GM18870 (cell line): ENCODE data around the gene LRRC26.

Experiments used
- ATAC-seq: cut with Tn5 transposase; IDR thresholded peaks from one replicate; pipeline ENCODE4 v1.9.1; 2021; ENCODE audit warnings: moderate library complexity; ENCODE audit not compliant: unreplicated experiment

LRRC26 gene

GRCh38 chr9:137169896-137170358 is at the start of gene LRRC26:
LRRC26 (minus strand) TSS chr9:137170051; CDS start chr9:137169943, 108 bp downstream.
- ATAC-seq, result no peak

- ATAC-seq, result no peak
These were observed 49.0 kb upstream of the LRRC26 start for GRCh38 chr9:137218754-137219271.

- ATAC-seq, result no peak
These were observed 48.4 kb upstream of the LRRC26 start for GRCh38 chr9:137218212-137218753.

DNA sequence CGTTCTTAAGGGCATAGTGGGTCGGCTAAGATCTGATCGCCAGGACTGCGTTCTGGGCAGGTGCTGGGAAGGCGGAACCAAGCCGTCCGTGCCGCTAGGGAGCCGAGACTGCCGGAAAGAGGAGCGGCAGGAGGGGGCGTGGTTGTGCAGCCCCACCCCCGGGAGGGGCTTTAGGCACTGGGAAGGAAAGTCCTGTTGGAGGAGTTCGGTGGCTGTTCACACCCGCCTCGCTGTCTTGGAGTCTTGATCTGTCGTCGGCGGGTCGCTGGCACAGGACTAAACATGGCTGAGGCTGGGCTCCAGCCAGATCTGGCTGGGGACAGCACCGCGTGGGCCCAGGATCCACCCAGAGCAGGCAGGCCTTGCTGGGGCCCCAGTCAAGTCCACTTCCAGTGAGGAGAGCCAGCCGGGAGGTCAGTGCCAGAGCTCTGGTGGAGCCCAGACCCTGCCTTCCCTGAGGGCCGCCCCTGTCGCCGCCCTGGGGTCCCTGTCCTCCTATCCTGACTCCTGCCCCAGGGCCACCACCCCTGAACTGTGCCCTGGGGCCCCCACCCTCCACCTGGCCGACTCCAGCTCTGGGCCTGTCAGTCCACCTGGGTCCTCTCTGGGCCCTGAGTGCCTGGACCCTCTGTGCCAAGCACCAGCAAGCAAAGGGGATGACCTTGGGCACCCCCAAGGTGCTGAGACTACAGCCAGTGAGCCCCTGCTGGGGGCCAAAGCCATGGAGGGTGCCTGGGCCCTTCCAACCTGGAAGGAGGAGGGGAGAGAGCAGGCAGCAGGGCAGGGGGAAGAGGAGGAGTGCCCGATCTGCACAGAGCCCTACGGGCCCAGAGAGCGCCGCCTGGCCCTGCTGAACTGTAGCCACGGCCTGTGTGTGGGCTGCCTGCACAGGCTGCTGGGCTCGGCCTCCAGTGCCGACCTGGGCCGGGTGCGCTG is 47.7 kb upstream of the LRRC26 start:
- no peak for ATAC-seq

DNA sequence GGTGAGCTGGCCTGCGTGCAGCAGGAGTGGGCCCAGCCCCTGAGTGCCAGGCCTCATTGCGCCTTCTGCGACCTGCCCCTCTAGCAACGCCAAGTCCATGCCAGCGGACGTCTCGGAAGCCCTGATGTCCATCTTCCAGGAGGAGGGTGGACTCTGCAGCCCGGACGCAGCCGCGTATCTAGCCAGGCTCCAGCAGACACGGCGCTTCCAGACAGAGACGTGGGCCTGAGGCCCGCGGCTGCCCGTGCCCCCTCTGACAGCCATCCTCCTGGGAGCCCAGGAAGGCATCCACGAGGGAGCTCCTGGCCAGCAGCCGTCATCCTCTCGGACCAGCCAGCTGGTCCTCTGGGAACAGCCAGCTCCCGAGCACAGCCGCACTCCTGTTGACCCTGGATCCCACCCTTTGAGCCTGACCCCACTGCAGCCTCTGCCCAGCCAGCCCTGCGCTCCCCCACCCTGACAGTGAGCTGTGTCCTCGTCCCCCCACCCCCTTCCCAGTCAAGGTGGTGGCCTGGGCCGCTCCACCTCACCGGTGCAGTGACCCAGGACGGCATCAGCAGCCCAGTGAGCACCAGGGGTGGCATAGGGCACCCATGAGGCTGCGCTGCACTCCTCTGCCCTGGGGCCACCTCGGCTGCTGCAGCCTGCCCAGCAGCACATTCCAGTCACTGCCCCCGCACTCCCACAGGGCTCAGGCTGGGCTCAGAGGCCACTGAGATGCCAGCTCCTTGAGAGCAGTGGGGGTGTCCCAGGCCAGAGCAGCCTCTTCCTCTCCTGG is 46.5 kb upstream of the LRRC26 start:
- no peak for ATAC-seq

DNA sequence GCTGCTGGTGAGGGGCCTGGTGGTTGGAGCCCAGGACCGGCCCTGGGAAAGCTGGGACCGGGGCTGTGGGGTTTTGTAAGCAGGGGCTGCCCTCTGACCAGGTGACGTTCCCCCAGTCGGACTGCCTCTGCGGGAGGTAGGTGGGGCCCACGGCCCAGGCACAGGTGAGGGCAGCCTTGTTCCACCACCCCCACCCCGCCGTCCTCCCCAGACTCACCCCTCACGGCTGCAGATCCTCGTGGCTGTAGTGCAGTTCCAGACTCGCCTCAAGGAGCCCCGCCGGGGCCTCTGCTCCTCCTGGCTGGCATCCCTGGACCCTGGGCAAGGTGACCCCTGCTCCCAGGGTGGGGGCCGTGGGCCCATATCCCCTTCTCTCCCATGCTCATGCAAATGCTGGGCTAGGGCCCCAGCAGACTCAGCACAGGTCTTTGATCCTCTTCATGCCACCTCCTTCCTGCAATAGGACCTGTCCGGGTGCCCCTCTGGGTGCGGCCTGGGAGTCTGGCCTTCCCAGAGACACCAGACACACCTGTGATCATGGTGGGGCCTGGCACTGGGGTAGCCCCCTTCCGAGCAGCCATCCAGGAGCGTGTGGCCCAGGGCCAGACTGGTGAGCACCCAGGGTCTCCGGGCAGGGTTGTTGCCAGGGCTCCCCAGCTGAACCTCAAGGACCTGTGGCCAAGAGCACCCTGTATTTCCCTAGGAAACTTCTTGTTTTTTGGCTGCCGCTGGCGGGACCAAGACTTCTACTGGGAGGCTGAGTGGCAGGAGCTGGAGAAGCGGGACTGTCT is 45.5 kb upstream of the LRRC26 start:
- no peak for ATAC-seq

DNA sequence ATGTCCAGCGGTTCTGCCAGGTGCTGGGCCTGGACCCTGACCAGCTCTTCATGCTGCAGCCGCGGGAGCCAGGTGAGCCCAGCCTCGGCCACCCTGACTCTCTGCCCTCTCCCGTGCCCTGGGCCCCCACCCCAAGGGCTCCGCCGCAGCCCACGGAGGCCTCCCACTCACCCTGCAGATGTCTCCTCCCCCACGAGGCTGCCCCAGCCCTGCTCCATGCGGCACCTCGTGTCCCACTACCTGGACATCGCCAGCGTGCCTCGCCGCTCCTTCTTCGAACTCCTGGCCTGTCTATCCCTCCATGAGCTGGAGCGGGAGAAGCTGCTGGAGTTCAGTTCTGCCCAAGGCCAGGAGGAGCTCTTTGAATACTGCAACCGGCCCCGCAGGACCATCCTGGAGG is 44.8 kb upstream of the LRRC26 start:
- no peak for ATAC-seq

DNA sequence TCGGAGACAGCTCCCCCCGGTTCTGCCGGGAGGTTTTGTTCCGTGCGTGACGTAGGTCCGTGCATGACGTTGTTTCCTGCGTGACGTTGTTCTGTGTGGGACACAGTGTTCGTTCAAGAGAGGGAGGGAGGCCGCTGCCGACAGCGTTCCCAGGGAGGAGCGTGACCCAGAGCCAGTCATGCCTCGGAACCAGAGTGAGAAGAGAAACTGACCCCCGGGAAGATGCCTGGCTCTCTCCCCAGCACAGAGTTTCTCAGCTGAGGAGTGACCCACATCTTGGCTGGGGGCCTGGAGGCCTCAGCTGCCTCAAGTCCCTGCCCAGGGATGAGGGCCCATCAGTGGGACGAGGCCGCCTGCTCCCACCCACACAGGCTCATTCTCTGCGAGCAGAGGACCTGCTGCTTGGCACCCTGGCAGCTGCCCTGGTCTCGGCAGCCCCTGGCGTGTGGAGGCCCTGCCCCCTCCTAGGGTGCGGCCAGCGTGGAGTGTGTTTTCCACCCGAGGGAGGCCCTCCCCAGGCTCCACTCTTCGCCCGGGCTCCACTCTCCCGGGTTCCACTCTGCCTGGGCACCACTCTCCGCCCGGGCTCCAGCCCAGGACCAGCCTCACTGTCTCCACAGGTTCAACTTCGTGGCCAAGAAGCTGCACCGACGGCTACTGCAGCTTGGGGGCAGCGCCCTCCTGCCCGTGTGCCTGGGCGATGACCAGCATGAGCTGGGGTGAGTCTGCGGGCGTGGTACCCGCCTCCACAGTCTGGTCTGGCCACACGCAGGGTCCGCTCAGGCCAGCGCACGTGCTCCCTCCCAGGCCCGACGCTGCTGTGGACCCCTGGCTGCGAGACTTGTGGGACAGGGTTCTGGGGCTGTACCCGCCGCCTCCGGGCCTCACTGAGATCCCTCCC is 43.6 kb upstream of the LRRC26 start:
- ATAC-seq, result no peak

DNA sequence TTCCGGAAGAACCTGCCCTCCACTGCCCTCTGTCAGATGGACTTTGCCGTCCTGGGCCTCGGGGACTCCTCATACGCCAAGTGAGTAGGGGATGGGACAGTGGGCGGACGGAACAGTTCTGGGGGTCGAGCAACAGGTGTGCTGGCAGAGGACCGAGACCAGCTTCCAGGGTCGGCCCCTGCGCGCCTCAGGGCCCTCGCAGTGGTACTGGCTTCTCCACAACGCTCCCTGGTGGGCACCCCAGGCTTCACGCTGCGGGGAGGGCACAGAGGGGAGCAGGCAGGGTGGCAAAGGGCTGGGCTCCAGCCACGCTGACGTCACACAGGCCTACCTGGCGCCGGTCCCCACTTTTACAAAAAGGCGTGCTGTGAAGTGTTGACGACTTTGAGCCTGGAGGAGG is 42.7 kb upstream of the LRRC26 start:
- ATAC-seq, result no peak

DNA sequence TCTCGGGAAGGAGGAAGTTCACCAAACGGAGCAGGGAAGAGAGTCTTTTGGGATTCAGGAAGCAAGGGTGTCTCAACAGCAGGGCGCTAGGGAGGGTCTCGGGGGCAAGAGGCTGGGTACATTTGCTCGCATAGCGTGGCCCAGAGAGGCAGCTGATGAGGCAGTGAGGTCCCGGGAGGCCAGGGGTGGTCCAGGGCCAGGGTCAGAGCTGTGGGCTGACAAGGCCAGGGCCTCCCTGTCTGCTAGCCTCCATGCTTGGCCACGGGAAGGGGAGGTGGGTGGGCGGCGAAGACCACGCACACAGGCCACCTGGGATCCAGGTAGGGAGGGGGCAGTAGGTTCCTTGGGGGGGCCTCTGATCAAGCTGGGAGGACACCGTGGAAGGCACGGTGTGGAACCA is 41.7 kb upstream of the LRRC26 start:
- no peak for ATAC-seq

DNA sequence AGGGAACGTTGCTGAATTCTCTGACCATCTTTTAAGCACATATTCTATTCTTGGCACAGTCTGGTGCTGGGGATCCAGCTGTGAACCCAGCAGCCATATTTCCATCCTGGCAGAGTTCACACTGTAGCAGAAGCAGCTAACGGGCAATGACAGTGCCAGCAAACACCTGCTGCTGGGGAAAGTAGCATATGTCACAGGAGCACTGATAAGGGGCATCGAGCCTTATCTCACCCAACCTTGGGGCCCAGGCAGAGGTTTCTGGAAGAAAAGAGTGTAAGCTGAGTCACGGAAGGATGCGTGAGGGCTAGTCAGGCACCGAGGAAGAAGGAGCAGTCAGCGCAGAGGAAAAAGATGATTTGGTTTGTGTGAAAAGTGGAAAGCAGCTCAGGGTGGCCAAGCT is 36.8 kb upstream of the LRRC26 start:
- ATAC-seq, result no peak

GRCh38 chr9:137205126-137206069 is 35.5 kb upstream of the LRRC26 start, which contains the start of the genes NDOR1 and TMEM203:
NDOR1 (plus strand) TSS chr9:137205700; CDS start chr9:137205778, 78 bp downstream.
TMEM203 (minus strand) TSS chr9:137205648; CDS start chr9:137205414, 234 bp downstream.
- ATAC-seq, result no peak

- ATAC-seq, result no peak
These were observed 34.9 kb upstream of the LRRC26 start for GRCh38 chr9:137204731-137205125.

- ATAC-seq, result no peak
These were observed 33.1 kb upstream of the LRRC26 start for GRCh38 chr9:137202966-137203365.

GRCh38 chr9:137201205-137201868 is 31.5 kb upstream of the LRRC26 start:
- peak; percentile 7 for ATAC-seq

GRCh38 chr9:137200311-137201204 is 30.7 kb upstream of the LRRC26 start, which contains the start of gene TPRN:
TPRN (minus strand) TSS chr9:137200741; CDS start chr9:137200711, 30 bp downstream.
- peak; percentile 92 for ATAC-seq
